WTC11 (cell line): ENCODE measurements around the gene CD6. TPM values are rescaled to one million over a fixed set of nuclear protein-coding genes. Genes with fewer than 3 reads are reported as not detected.

Experiments used
- ATAC-seq: fragments of 200-7000 bp; cut with Tn5 transposase; 2 replicates; pipeline ENCODE4 v1.10.0; 2021; ENCODE audit warnings: mild to moderate bottlenecking, moderate library complexity
- CTCF ChIA-PET: fragments of 300-600 bp; sonication (Branson Sonifier 250); formaldehyde crosslinking; loops from one replicate; lab custom pipeline; 2021; ENCODE audit warnings: antibody characterized with exemption; lab: Charles Lee
- POLR2A ChIA-PET: fragments of 350-600 bp; sonication (Branson Sonifier 250); formaldehyde crosslinking; loops from one replicate; lab custom pipeline; 2021; ENCODE audit warnings: antibody characterized with exemption; lab: Charles Lee
- DNase-seq: peaks from one replicate; pipeline ENCODE4 v3.0.0; 2021; ENCODE audit warnings: low spot score
- H3K27ac Mint-ChIP-seq: 2 replicates; pipeline ENCODE4 v1.8.0; 2021; ENCODE audit warnings: mixed read lengths
- H3K27me3 Mint-ChIP-seq: 2 replicates; pipeline ENCODE4 v1.8.0; 2021; ENCODE audit warnings: low read depth, mild to moderate bottlenecking, moderate library complexity, mixed read lengths
- H3K36me3 Mint-ChIP-seq: 2 replicates; pipeline ENCODE4 v1.8.0; 2021; ENCODE audit warnings: mixed read lengths
- H3K4me1 Mint-ChIP-seq: 2 replicates; pipeline ENCODE4 v1.8.0; 2022; ENCODE audit warnings: mixed read lengths
- H3K4me3 Mint-ChIP-seq: 2 replicates; pipeline ENCODE4 v1.8.0; 2021; ENCODE audit warnings: mild to moderate bottlenecking, moderate library complexity, mixed read lengths
- H3K9me3 Mint-ChIP-seq: 2 replicates; pipeline ENCODE4 v1.8.0; 2021; ENCODE audit warnings: mixed read lengths
- GRHL2 ChIP-seq: fragments of 250-450 bp; sonication (Bioruptor Pico); IDR thresholded peaks from 2 replicates; pipeline ENCODE4 v1.8.0; 2022; ENCODE audit warnings: mild to moderate bottlenecking, moderate library complexity; ENCODE audit not compliant: insufficient replicate concordance, severe bottlenecking
- IRF2 ChIP-seq: sonication (generic); formaldehyde crosslinking; IDR thresholded peaks from 2 replicates; pipeline ENCODE4 v1.8.0; 2022; ENCODE audit warnings: low read depth, missing genetic modification reagents, borderline replicate concordance
- JAZF1 ChIP-seq: fragments of 250-450 bp; sonication (Bioruptor Pico); IDR thresholded peaks from 2 replicates; pipeline ENCODE4 v1.9.0; 2021; ENCODE audit warnings: moderate library complexity, mild to moderate bottlenecking, inconsistent platforms
- MYBL2 ChIP-seq: sonication (generic); formaldehyde crosslinking; IDR thresholded peaks from 2 replicates; pipeline ENCODE4 v1.8.1; 2023; ENCODE audit warnings: mild to moderate bottlenecking, moderate library complexity, missing genetic modification reagents
- NFE2L1 ChIP-seq: sonication (generic); formaldehyde crosslinking; IDR thresholded peaks from 2 replicates; pipeline ENCODE4 v1.8.1; 2023; ENCODE audit warnings: missing genetic modification reagents
- NFYB ChIP-seq: sonication (generic); formaldehyde crosslinking; conservative IDR thresholded peaks from 2 replicates; pipeline ENCODE4 v1.8.0; 2022; ENCODE audit warnings: low read depth, missing genetic modification reagents
- NR2C2 ChIP-seq: sonication (generic); formaldehyde crosslinking; IDR thresholded peaks from 2 replicates; pipeline ENCODE4 v1.8.0; 2022; ENCODE audit warnings: mild to moderate bottlenecking, missing genetic modification reagents
- SMAD4 ChIP-seq: sonication (generic); formaldehyde crosslinking; IDR thresholded peaks from 2 replicates; pipeline ENCODE4 v1.8.0; 2022; ENCODE audit warnings: mild to moderate bottlenecking, missing genetic modification reagents
- SP1 ChIP-seq: sonication (generic); formaldehyde crosslinking; conservative IDR thresholded peaks from 2 replicates; pipeline ENCODE4 v1.8.1; 2022; ENCODE audit warnings: missing genetic modification reagents
- ZBTB21 ChIP-seq: sonication (generic); formaldehyde crosslinking; IDR thresholded peaks from 2 replicates; pipeline ENCODE4 v1.8.1; 2023; ENCODE audit warnings: mild to moderate bottlenecking, missing genetic modification reagents, borderline replicate concordance
- ZNF423 ChIP-seq: fragments of 250-450 bp; sonication (Bioruptor Pico); IDR thresholded peaks from 2 replicates; pipeline ENCODE4 v2.1.2; 2022; ENCODE audit warnings: mild to moderate bottlenecking, moderate library complexity
- ZNF671 ChIP-seq: fragments of 250-450 bp; sonication (Bioruptor Pico); IDR thresholded peaks from 2 replicates; pipeline ENCODE4 v1.8.0; 2021; ENCODE audit warnings: mild to moderate bottlenecking
- total RNA-seq: library from RNA; stranded (reverse); gene quantifications from 3 replicates; pipeline ENCODE4 v1.2.3, GENCODE V29; 2021
- TF ChIP-seq, protein P1 (sequence below): sonication (generic); formaldehyde crosslinking; IDR thresholded peaks from 2 replicates; pipeline ENCODE4 v1.8.0; 2022; ENCODE audit warnings: mild to moderate bottlenecking, missing genetic modification reagents
- TF ChIP-seq, protein P2 (sequence below): fragments of 250-450 bp; sonication (Bioruptor Pico); IDR thresholded peaks from 2 replicates; pipeline ENCODE4 v1.9.0; 2021; ENCODE audit warnings: mild to moderate bottlenecking
- TF ChIP-seq, protein P3 (sequence below): sonication (generic); formaldehyde crosslinking; IDR thresholded peaks from 2 replicates; pipeline ENCODE4 v1.8.1; 2023; ENCODE audit warnings: mild to moderate bottlenecking, moderate library complexity, missing genetic modification reagents
- TF ChIP-seq, protein P4 (sequence below): sonication (generic); formaldehyde crosslinking; IDR thresholded peaks from 2 replicates; pipeline ENCODE4 v1.8.1; 2023; ENCODE audit warnings: mild to moderate bottlenecking, missing genetic modification reagents
- TF ChIP-seq, protein P5 (sequence below): sonication (generic); formaldehyde crosslinking; IDR thresholded peaks from 2 replicates; pipeline ENCODE4 v1.8.1; 2022; ENCODE audit warnings: mild to moderate bottlenecking, missing genetic modification reagents, moderate library complexity, borderline replicate concordance
- TF ChIP-seq, protein P6 (sequence below): sonication (generic); formaldehyde crosslinking; IDR thresholded peaks from 2 replicates; pipeline ENCODE4 v1.8.1; 2023; ENCODE audit warnings: mild to moderate bottlenecking, missing genetic modification reagents, moderate library complexity
- TF ChIP-seq, protein P7 (sequence below): sonication (generic); formaldehyde crosslinking; IDR thresholded peaks from 2 replicates; pipeline ENCODE4 v1.8.0; 2023; ENCODE audit warnings: missing genetic modification reagents, mild to moderate bottlenecking, borderline replicate concordance
- TF ChIP-seq, protein P8 (sequence below): sonication (generic); formaldehyde crosslinking; IDR thresholded peaks from 2 replicates; pipeline ENCODE4 v1.8.1; 2023; ENCODE audit warnings: mild to moderate bottlenecking, missing genetic modification reagents, moderate library complexity

Gene CD6
- total RNA-seq, 1 experiment from 2014 or later: 1.0 TPM

DNA sequence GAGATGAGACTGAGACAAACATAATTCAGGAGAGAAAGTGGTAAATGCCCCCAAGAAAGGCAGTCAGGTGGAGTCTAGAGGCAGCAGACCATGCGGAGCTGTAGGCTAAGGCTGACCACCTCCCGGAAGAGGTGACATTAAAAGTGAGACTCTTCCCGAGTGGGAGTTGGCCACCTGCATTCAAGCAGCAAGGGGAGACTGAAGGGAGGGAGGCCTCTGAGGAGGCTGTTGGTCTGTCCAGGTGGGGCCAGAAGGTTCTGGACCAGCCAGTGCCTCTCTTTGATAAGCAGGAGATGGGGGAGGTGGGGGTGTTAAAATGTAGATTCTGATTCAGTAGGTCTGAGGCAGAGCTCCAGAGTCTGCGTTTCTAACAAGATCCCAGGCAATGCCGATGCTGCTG, 37.5 kb downstream of the CD6 start:
- Mint-ChIP-seq H3K9me3 (no peaks in the 10 kb centered on the region), H3K27me3 (peaks cover 98% of the 10 kb centered on the region)
- DNase-seq: no peak

DNA sequence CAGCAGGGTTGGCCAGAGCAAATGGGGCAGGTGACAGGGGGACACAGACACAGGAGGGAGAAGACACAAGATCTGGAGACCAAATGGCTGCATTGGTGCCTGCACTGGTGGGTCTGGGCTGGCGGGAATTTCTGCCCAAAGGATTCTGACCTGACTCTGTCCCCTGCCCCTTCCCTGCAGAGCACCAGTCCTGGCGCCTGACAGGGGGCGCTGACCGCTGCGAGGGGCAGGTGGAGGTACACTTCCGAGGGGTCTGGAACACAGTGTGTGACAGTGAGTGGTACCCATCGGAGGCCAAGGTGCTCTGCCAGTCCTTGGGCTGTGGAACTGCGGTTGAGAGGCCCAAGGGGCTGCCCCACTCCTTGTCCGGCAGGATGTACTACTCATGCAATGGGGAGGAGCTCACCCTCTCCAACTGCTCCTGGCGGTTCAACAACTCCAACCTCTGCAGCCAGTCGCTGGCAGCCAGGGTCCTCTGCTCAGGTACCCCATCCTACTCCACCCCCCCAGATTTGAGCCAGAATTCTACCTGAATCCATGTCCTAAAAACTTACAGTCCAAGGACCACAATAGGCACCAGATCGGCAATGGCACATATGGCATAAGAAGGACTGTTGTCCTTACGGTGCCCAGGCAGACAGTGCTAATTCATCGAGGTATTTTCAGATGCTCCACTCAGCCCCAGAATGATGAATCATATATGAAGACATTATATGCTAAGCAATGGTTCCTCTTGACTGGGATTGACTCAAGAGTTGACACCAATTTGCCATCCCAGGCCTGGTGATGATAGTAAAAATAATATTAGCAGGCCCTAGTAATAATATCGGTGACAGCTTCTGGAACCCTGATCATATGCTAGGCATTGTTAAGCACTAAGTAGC, 38.2 kb downstream of the CD6 start:
- POLR2A ChIA-PET: no interaction called here
- ATAC-seq (no peak), DNase-seq (no peak)
- no peaks in the 10 kb centered on the region for H3K36me3 Mint-ChIP-seq
- H3K9me3 Mint-ChIP-seq: no peaks in the 10 kb centered on the region
- no peak overlapping the region for H3K27ac Mint-ChIP-seq
- H3K4me3 Mint-ChIP-seq: no peak overlapping the region
- H3K27me3 Mint-ChIP-seq: peaks cover 97% of the 10 kb centered on the region
- CTCF ChIA-PET: interaction anchor here (0.8 kb wide), 2 partner anchors 30 to 95 kb away, joined by 3 to 4 read pairs; no protein-coding TSS in a partner anchor
- peaks cover 11% of the 10 kb centered on the region for H3K4me1 Mint-ChIP-seq
- TF ChIP-seq, protein P1, sequence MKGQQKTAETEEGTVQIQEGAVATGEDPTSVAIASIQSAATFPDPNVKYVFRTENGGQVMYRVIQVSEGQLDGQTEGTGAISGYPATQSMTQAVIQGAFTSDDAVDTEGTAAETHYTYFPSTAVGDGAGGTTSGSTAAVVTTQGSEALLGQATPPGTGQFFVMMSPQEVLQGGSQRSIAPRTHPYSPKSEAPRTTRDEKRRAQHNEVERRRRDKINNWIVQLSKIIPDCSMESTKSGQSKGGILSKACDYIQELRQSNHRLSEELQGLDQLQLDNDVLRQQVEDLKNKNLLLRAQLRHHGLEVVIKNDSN (CRISPR knock-in tag): no peak
- no peak for TF ChIP-seq NFYB (CRISPR knock-in tag)
- TF ChIP-seq, protein P2, sequence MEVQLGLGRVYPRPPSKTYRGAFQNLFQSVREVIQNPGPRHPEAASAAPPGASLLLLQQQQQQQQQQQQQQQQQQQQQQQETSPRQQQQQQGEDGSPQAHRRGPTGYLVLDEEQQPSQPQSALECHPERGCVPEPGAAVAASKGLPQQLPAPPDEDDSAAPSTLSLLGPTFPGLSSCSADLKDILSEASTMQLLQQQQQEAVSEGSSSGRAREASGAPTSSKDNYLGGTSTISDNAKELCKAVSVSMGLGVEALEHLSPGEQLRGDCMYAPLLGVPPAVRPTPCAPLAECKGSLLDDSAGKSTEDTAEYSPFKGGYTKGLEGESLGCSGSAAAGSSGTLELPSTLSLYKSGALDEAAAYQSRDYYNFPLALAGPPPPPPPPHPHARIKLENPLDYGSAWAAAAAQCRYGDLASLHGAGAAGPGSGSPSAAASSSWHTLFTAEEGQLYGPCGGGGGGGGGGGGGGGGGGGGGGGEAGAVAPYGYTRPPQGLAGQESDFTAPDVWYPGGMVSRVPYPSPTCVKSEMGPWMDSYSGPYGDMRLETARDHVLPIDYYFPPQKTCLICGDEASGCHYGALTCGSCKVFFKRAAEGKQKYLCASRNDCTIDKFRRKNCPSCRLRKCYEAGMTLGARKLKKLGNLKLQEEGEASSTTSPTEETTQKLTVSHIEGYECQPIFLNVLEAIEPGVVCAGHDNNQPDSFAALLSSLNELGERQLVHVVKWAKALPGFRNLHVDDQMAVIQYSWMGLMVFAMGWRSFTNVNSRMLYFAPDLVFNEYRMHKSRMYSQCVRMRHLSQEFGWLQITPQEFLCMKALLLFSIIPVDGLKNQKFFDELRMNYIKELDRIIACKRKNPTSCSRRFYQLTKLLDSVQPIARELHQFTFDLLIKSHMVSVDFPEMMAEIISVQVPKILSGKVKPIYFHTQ (CRISPR knock-in tag): no peak
- no peak for TF ChIP-seq JAZF1 (CRISPR knock-in tag)
- TF ChIP-seq GRHL2 (CRISPR knock-in tag): no peak
- TF ChIP-seq, protein P3, sequence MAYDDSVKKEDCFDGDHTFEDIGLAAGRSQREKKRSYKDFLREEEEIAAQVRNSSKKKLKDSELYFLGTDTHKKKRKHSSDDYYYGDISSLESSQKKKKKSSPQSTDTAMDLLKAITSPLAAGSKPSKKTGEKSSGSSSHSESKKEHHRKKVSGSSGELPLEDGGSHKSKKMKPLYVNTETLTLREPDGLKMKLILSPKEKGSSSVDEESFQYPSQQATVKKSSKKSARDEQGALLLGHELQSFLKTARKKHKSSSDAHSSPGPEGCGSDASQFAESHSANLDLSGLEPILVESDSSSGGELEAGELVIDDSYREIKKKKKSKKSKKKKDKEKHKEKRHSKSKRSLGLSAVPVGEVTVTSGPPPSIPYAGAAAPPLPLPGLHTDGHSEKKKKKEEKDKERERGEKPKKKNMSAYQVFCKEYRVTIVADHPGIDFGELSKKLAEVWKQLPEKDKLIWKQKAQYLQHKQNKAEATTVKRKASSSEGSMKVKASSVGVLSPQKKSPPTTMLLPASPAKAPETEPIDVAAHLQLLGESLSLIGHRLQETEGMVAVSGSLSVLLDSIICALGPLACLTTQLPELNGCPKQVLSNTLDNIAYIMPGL: no peak

More for the DNA sequence above, 37.5 kb downstream of the CD6 start:
- no peaks in the 10 kb centered on the region for H3K36me3 Mint-ChIP-seq
- no peak for ATAC-seq
- ChIA-PET POLR2A (no interaction called here), CTCF (interaction anchor here (0.8 kb wide), 1 partner anchor 31 kb away, joined by 3 read pairs; no protein-coding TSS in a partner anchor)
- H3K27ac Mint-ChIP-seq: no peak overlapping the region
- TF ChIP-seq MYBL2 (CRISPR knock-in tag) (no peak), JAZF1 (CRISPR knock-in tag) (no peak), ZNF671 (CRISPR knock-in tag) (no peak), SP1 (CRISPR knock-in tag) (no peak), IRF2 (CRISPR knock-in tag) (no peak), ZBTB21 (no peak), SMAD4 (CRISPR knock-in tag) (no peak), NFE2L1 (CRISPR knock-in tag) (no peak), ZNF423 (CRISPR knock-in tag) (no peak), NR2C2 (CRISPR knock-in tag) (no peak)
- TF ChIP-seq, protein P4, sequence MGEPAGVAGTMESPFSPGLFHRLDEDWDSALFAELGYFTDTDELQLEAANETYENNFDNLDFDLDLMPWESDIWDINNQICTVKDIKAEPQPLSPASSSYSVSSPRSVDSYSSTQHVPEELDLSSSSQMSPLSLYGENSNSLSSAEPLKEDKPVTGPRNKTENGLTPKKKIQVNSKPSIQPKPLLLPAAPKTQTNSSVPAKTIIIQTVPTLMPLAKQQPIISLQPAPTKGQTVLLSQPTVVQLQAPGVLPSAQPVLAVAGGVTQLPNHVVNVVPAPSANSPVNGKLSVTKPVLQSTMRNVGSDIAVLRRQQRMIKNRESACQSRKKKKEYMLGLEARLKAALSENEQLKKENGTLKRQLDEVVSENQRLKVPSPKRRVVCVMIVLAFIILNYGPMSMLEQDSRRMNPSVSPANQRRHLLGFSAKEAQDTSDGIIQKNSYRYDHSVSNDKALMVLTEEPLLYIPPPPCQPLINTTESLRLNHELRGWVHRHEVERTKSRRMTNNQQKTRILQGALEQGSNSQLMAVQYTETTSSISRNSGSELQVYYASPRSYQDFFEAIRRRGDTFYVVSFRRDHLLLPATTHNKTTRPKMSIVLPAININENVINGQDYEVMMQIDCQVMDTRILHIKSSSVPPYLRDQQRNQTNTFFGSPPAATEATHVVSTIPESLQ: no peak
- TF ChIP-seq, protein P5, sequence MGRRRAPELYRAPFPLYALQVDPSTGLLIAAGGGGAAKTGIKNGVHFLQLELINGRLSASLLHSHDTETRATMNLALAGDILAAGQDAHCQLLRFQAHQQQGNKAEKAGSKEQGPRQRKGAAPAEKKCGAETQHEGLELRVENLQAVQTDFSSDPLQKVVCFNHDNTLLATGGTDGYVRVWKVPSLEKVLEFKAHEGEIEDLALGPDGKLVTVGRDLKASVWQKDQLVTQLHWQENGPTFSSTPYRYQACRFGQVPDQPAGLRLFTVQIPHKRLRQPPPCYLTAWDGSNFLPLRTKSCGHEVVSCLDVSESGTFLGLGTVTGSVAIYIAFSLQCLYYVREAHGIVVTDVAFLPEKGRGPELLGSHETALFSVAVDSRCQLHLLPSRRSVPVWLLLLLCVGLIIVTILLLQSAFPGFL (CRISPR knock-in tag): no peak
- TF ChIP-seq, protein P6, sequence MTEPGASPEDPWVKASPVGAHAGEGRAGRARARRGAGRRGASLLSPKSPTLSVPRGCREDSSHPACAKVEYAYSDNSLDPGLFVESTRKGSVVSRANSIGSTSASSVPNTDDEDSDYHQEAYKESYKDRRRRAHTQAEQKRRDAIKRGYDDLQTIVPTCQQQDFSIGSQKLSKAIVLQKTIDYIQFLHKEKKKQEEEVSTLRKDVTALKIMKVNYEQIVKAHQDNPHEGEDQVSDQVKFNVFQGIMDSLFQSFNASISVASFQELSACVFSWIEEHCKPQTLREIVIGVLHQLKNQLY: no peak
- TF ChIP-seq, protein P7, sequence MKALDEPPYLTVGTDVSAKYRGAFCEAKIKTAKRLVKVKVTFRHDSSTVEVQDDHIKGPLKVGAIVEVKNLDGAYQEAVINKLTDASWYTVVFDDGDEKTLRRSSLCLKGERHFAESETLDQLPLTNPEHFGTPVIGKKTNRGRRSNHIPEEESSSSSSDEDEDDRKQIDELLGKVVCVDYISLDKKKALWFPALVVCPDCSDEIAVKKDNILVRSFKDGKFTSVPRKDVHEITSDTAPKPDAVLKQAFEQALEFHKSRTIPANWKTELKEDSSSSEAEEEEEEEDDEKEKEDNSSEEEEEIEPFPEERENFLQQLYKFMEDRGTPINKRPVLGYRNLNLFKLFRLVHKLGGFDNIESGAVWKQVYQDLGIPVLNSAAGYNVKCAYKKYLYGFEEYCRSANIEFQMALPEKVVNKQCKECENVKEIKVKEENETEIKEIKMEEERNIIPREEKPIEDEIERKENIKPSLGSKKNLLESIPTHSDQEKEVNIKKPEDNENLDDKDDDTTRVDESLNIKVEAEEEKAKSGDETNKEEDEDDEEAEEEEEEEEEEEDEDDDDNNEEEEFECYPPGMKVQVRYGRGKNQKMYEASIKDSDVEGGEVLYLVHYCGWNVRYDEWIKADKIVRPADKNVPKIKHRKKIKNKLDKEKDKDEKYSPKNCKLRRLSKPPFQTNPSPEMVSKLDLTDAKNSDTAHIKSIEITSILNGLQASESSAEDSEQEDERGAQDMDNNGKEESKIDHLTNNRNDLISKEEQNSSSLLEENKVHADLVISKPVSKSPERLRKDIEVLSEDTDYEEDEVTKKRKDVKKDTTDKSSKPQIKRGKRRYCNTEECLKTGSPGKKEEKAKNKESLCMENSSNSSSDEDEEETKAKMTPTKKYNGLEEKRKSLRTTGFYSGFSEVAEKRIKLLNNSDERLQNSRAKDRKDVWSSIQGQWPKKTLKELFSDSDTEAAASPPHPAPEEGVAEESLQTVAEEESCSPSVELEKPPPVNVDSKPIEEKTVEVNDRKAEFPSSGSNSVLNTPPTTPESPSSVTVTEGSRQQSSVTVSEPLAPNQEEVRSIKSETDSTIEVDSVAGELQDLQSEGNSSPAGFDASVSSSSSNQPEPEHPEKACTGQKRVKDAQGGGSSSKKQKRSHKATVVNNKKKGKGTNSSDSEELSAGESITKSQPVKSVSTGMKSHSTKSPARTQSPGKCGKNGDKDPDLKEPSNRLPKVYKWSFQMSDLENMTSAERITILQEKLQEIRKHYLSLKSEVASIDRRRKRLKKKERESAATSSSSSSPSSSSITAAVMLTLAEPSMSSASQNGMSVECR (CRISPR knock-in tag): no peak
- TF ChIP-seq, protein P8, sequence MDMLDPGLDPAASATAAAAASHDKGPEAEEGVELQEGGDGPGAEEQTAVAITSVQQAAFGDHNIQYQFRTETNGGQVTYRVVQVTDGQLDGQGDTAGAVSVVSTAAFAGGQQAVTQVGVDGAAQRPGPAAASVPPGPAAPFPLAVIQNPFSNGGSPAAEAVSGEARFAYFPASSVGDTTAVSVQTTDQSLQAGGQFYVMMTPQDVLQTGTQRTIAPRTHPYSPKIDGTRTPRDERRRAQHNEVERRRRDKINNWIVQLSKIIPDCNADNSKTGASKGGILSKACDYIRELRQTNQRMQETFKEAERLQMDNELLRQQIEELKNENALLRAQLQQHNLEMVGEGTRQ: no peak
- peak overlapping the region; percentile 70 for H3K4me3 Mint-ChIP-seq
- peaks cover 12% of the 10 kb centered on the region for H3K4me1 Mint-ChIP-seq
